H9 (cell line): Measurements from ENCODE around the gene ZNF672. TPM values are rescaled to one million over a fixed set of nuclear protein-coding genes. Genes with fewer than 3 reads are reported as not detected.

Source experiments
- DNase-seq: peaks from one replicate; pipeline ENCODE4 v3.0.0-alpha.2; 2017
- H2AFZ ChIP-seq: one replicate; pipeline ENCODE4 v1.6.1; 2013; ENCODE audit warnings: mild to moderate bottlenecking, low read length, control low read depth, moderate library complexity
- H2AK5ac ChIP-seq: 2 replicates; pipeline ENCODE4 v1.6.1; 2013; ENCODE audit warnings: low read length, control low read depth, mixed read lengths; ENCODE audit not compliant: insufficient read length
- H2BK120ac ChIP-seq: one replicate; pipeline ENCODE4 v1.6.1; 2013; ENCODE audit warnings: low read depth, mild to moderate bottlenecking, low read length, control low read depth, inconsistent platforms; ENCODE audit not compliant: poor library complexity, severe bottlenecking
- H2BK12ac ChIP-seq: 2 replicates; pipeline ENCODE4 v1.6.1; 2013; ENCODE audit warnings: low read length, control low read depth, mixed read lengths, low read depth; ENCODE audit not compliant: insufficient read length
- H2BK15ac ChIP-seq: 2 replicates; pipeline ENCODE4 v1.6.1; 2013; ENCODE audit warnings: low read depth, low read length, control low read depth
- H2BK20ac ChIP-seq: one replicate; pipeline ENCODE4 v1.6.1; 2013; ENCODE audit warnings: low read depth, mild to moderate bottlenecking, low read length, control low read depth, inconsistent platforms; ENCODE audit not compliant: poor library complexity, severe bottlenecking
- H2BK5ac ChIP-seq: 2 replicates; pipeline ENCODE4 v1.6.1; 2013; ENCODE audit warnings: low read length, control low read depth, mixed read lengths; ENCODE audit not compliant: insufficient read length
- H3K14ac ChIP-seq: 2 replicates; pipeline ENCODE4 v1.6.1; 2013; ENCODE audit warnings: low read length, control low read depth; ENCODE audit not compliant: insufficient read depth
- H3K18ac ChIP-seq: 2 replicates; pipeline ENCODE4 v1.6.1; 2013; ENCODE audit warnings: low read depth, mild to moderate bottlenecking, mixed read lengths, low read length, control low read depth; ENCODE audit not compliant: insufficient read length
- H3K23ac ChIP-seq: 2 replicates; pipeline ENCODE4 v1.6.1; 2013; ENCODE audit warnings: low read length, control low read depth, mixed read lengths, low read depth; ENCODE audit not compliant: insufficient read length
- H3K23me2 ChIP-seq: 2 replicates; pipeline ENCODE4 v1.6.1; 2013; ENCODE audit warnings: low read depth, mild to moderate bottlenecking, mixed read lengths, low read length, control low read depth; ENCODE audit not compliant: insufficient read length, poor library complexity, severe bottlenecking
- H3K27ac ChIP-seq: 2 replicates; pipeline ENCODE4 v1.5.1; 2013; ENCODE audit warnings: low read length, control low read depth, mixed read lengths, low read depth; ENCODE audit not compliant: insufficient read length
- H3K27me3 ChIP-seq: 2 replicates; pipeline ENCODE4 v1.6.1; 2013; ENCODE audit warnings: low read length, control low read depth, inconsistent platforms; ENCODE audit not compliant: insufficient read depth
- H3K4ac ChIP-seq: 2 replicates; pipeline ENCODE4 v1.6.1; 2013; ENCODE audit warnings: low read depth, mild to moderate bottlenecking, control low read depth, inconsistent platforms, low read length, moderate library complexity
- H3K4me1 ChIP-seq: 2 replicates; pipeline ENCODE4 v1.6.1; 2013; ENCODE audit warnings: low read length, control low read depth, inconsistent platforms; ENCODE audit not compliant: insufficient read depth
- H3K4me2 ChIP-seq: 2 replicates; pipeline ENCODE4 v1.6.1; 2013; ENCODE audit warnings: low read length, control low read depth, mixed read lengths; ENCODE audit not compliant: insufficient read length, insufficient read depth
- H3K56ac ChIP-seq: 2 replicates; pipeline ENCODE4 v1.6.1; 2013; ENCODE audit warnings: low read depth, mild to moderate bottlenecking, mixed read lengths, low read length, control low read depth; ENCODE audit not compliant: insufficient read length
- H3K79me1 ChIP-seq: 2 replicates; pipeline ENCODE4 v1.6.1; 2013; ENCODE audit warnings: low read depth, mild to moderate bottlenecking, moderate library complexity, low read length, control low read depth, inconsistent platforms; ENCODE audit not compliant: insufficient read depth, poor library complexity, severe bottlenecking
- H3K79me2 ChIP-seq: 2 replicates; pipeline ENCODE4 v1.6.1; 2013; ENCODE audit warnings: low read length, control low read depth, inconsistent platforms; ENCODE audit not compliant: insufficient read depth
- H3K9ac ChIP-seq: 2 replicates; pipeline ENCODE4 v1.6.1; 2013; ENCODE audit warnings: low read length, control low read depth, mixed read lengths; ENCODE audit not compliant: insufficient read length; ENCODE audit errors: extremely low read depth
- H3K9me3 ChIP-seq: one replicate; pipeline ENCODE4 v1.6.1; 2013; ENCODE audit warnings: low read depth, low read length, inconsistent platforms; ENCODE audit not compliant: control insufficient read depth
- H3T11ph ChIP-seq: one replicate; pipeline ENCODE4 v1.6.1; 2013; ENCODE audit warnings: mild to moderate bottlenecking, low read length, control low read depth, inconsistent platforms
- H4K20me1 ChIP-seq: one replicate; pipeline ENCODE4 v1.6.1; 2013; ENCODE audit not compliant: control insufficient read depth, insufficient read length, insufficient read depth
- H4K5ac ChIP-seq: 2 replicates; pipeline ENCODE4 v1.6.1; 2013; ENCODE audit warnings: low read depth, mild to moderate bottlenecking, mixed read lengths, low read length, control low read depth; ENCODE audit not compliant: insufficient read length
- H4K8ac ChIP-seq: replicated peaks from 2 replicates; pipeline ENCODE4 v1.6.1; 2013; ENCODE audit warnings: low read length, control low read depth, mixed read lengths, low read depth; ENCODE audit not compliant: insufficient read length
- H4K91ac ChIP-seq: 2 replicates; pipeline ENCODE4 v1.6.1; 2013; ENCODE audit warnings: low read depth, mild to moderate bottlenecking, moderate library complexity, mixed read lengths, low read length, control low read depth; ENCODE audit not compliant: insufficient read length
- H3K27ac Mint-ChIP-seq, 3 experiments: 2 replicates in 2 of 3; 3 replicates in 1 of 3; pipeline ENCODE4 v1.8.0; 2020 to 2021; ENCODE audit warnings: mixed read lengths in 3 of 3, mild to moderate bottlenecking in 1 of 3, moderate library complexity in 1 of 3
- H3K27me3 Mint-ChIP-seq: 2 replicates; pipeline ENCODE4 v1.8.0; 2021; ENCODE audit warnings: low read depth, mild to moderate bottlenecking, moderate library complexity, mixed read lengths
- H3K36me3 Mint-ChIP-seq, 3 experiments: 2 replicates in 2 of 3; 3 replicates in 1 of 3; pipeline ENCODE4 v1.8.0; 2020 to 2021; ENCODE audit warnings: low read depth in 3 of 3, mixed read lengths in 3 of 3; ENCODE audit not compliant: insufficient read depth in 1 of 3
- H3K4me1 Mint-ChIP-seq, 2 experiments: 2 replicates each; pipeline ENCODE4 v1.8.0; 2020; ENCODE audit warnings: mixed read lengths in 2 of 2
- H3K4me3 Mint-ChIP-seq, 2 experiments: 2 replicates in 1 of 2; 3 replicates in 1 of 2; pipeline ENCODE4 v1.8.0; 2020 to 2021; ENCODE audit warnings: mild to moderate bottlenecking in 2 of 2, mixed read lengths in 2 of 2, moderate library complexity in 1 of 2
- H3K9me3 Mint-ChIP-seq, 2 experiments: 2 replicates in 1 of 2; 3 replicates in 1 of 2; pipeline ENCODE4 v1.8.0; 2020; ENCODE audit warnings: mild to moderate bottlenecking in 2 of 2, mixed read lengths in 2 of 2, moderate library complexity in 1 of 2
- WGBS: extraction: QIAGEN DNeasy Blood & Tissue Kit; methylation state at CpG from one replicate; pipeline ENCODE4 v1.1.7; 2013; ENCODE audit warnings: missing lambda C conversion rate, low lambda C conversion rate, mixed read lengths; ENCODE audit not compliant: insufficient read length; ENCODE audit errors: extremely low coverage; 5-methylcytosine and 5-hydroxymethylcytosine counted together
- total RNA-seq: library from RNA; stranded (reverse); gene quantifications from 2 replicates; pipeline ENCODE4 v1.2.1, GENCODE V29; 2021
- TF ChIP-seq, protein P1 (sequence below): fragments of 200-600 bp; sonication (generic); conservative IDR thresholded peaks from 3 replicates; pipeline ENCODE4 v1.8.0; 2021; ENCODE audit warnings: antibody characterized with exemption, mild to moderate bottlenecking

Gene ZNF672
- total RNA-seq, 1 experiment from 2014 or later: 29.4 TPM

DNA sequence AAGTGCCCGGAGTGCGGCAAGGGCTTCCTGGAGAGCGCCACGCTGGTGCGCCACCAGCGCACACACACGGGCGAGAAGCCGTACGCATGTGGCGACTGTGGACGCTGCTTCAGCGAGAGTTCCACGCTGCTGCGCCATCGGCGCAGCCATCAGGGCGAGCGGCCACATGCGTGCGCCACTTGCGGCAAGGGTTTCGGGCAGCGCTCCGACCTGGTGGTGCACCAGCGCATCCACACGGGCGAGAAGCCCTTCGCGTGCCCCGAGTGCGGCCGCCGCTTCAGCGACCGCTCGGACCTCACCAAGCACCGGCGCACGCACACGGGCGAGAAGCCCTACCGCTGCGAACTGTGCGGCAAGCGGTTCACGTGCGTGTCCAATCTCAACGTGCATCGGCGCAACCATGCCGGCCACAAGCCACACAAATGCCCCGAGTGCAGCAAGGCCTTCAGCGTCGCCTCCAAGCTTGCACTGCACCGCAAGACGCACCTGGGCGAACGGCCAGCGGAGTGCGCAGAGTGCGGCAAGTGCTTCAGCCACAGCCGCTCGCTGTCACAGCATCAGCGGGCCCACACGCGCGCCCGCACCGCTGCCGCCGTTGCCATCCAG, 10.0 kb downstream of the ZNF672 start:
- Histone ChIP-seq H3K27me3 (no peaks in the 10 kb centered on the region), H3K4me1 (no peaks in the 10 kb centered on the region), H3K23me2 (no peaks in the 10 kb centered on the region), H2BK20ac (no peak overlapping the region), H3T11ph (no peak overlapping the region), H2BK12ac (no peak overlapping the region), H3K18ac (no peak overlapping the region), H3K9me3 (no peaks in the 10 kb centered on the region), H3K23ac (no peak overlapping the region), H2AK5ac (no peak overlapping the region), H3K4me2 (no peak overlapping the region), H3K14ac (no peak overlapping the region), H3K79me2 (no peaks in the 10 kb centered on the region), H2BK120ac (no peak overlapping the region), H4K20me1 (no peaks in the 10 kb centered on the region), H4K5ac (no peak overlapping the region), H2BK5ac (no peak overlapping the region), H4K8ac (no peak overlapping the region), H3K27ac (no peak overlapping the region), H3K4ac (no peak overlapping the region), H2BK15ac (no peak overlapping the region), H3K9ac (no peak overlapping the region), H3K79me1 (no peaks in the 10 kb centered on the region), H3K56ac (no peak overlapping the region), H2AFZ (no peak overlapping the region), H4K91ac (no peak overlapping the region)
- H3K36me3 Mint-ChIP-seq: peaks cover 20 to 53% (median 30%) of the 10 kb centered on the region in 3 experiments; a peak in 6 of 7 replicates
- DNase-seq: no peak
- H3K27ac Mint-ChIP-seq: no peak overlapping the region
- TF ChIP-seq, protein P1, sequence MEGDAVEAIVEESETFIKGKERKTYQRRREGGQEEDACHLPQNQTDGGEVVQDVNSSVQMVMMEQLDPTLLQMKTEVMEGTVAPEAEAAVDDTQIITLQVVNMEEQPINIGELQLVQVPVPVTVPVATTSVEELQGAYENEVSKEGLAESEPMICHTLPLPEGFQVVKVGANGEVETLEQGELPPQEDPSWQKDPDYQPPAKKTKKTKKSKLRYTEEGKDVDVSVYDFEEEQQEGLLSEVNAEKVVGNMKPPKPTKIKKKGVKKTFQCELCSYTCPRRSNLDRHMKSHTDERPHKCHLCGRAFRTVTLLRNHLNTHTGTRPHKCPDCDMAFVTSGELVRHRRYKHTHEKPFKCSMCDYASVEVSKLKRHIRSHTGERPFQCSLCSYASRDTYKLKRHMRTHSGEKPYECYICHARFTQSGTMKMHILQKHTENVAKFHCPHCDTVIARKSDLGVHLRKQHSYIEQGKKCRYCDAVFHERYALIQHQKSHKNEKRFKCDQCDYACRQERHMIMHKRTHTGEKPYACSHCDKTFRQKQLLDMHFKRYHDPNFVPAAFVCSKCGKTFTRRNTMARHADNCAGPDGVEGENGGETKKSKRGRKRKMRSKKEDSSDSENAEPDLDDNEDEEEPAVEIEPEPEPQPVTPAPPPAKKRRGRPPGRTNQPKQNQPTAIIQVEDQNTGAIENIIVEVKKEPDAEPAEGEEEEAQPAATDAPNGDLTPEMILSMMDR: no peak
- WGBS: no CpG with 5 or more reads among the region's 72 CpGs
- no peak overlapping the region for H3K4me3 Mint-ChIP-seq
- H3K9me3 Mint-ChIP-seq: no peaks in the 10 kb centered on the region
- no peaks in the 10 kb centered on the region for H3K4me1 Mint-ChIP-seq
- H3K27me3 Mint-ChIP-seq: no peaks in the 10 kb centered on the region
